Testis (tissue), 3 donors: ENCODE measurements around the gene GALNT8. TPM values are rescaled to one million over a fixed set of nuclear protein-coding genes. Genes with fewer than 3 reads are reported as not detected.

Experiments used
- DNase-seq: peaks from one replicate; pipeline ENCODE4 v3.0.0-alpha.2; 2019
- H3K27ac ChIP-seq, 2 donors: fragments of 200-600 bp; sonication (generic); one replicate each; pipeline ENCODE4 v1.5.1; 2019
- H3K27me3 ChIP-seq: fragments of 200-600 bp; sonication (generic); one replicate; pipeline ENCODE4 v1.5.1; 2019
- H3K36me3 ChIP-seq: fragments of 200-600 bp; sonication (generic); one replicate; pipeline ENCODE4 v1.5.1; 2017; ENCODE audit warnings: low read depth; ENCODE audit errors: missing control alignments
- H3K4me1 ChIP-seq: fragments of 200-600 bp; sonication (generic); one replicate; pipeline ENCODE4 v1.5.1; 2019
- H3K4me3 ChIP-seq, 2 donors: fragments of 200-600 bp; sonication (generic); one replicate each; pipeline ENCODE4 v1.5.1; 2017 to 2019
- H3K9me3 ChIP-seq: fragments of 200-600 bp; sonication (generic); one replicate; pipeline ENCODE4 v1.5.1; 2017
- POLR2A ChIP-seq: fragments of 450-650 bp; IDR thresholded peaks from one replicate; pipeline ENCODE4 v1.6.1; 2017; ENCODE audit warnings: antibody characterized with exemption, mild to moderate bottlenecking, moderate library complexity
- whole genome bisulfite sequencing, 2 donors: methylation state at CpG; one replicate each; pipeline ENCODE4 v1.1.5; 2018; 5-methylcytosine and 5-hydroxymethylcytosine counted together
- intact Hi-C: fragments of 100-400 bp; cut with DNase I; formaldehyde crosslinking; loops from one replicate; pipeline ENCODE4 v1.15.1; 2023; ENCODE audit warnings: low total_unique reads
- polyA plus RNA-seq: library from polyadenylated mRNA; stranded (reverse); fragments of 350-450 nt; fragmentation: Illumina TruSeq; extraction: RNeasy Lipid Tissue Mini Kit (QIAGEN cat#74804); gene quantifications from one replicate; pipeline ENCODE4 v1.2.3, GENCODE V29; 2014; ENCODE audit warnings: low read depth, low replicate concordance; ENCODE audit not compliant: insufficient read depth
- total RNA-seq, 2 donors: library from RNA; depleted of rRNA; stranded (reverse); fragments of >200 nt; gene quantifications; one replicate each; pipeline ENCODE4 v1.2.3, GENCODE V29; 2016
- TF ChIP-seq, protein P1 (sequence below), 3 experiments: fragments of 450-650 bp in 2 of 3; fragments of 200-600 bp in 1 of 3; sonication (generic) in 1 of 3; IDR thresholded peaks; one replicate each; pipeline ENCODE4 v1.5.1; 2016 to 2019; ENCODE audit warnings: antibody characterized with exemption in 3 of 3, mild to moderate bottlenecking in 2 of 3, moderate library complexity in 1 of 3

The GALNT8 gene
- total and polyA plus RNA-seq, 3 donors from 2014 or later: 7.4 to 31.1 (median 16.0) TPM

DNA sequence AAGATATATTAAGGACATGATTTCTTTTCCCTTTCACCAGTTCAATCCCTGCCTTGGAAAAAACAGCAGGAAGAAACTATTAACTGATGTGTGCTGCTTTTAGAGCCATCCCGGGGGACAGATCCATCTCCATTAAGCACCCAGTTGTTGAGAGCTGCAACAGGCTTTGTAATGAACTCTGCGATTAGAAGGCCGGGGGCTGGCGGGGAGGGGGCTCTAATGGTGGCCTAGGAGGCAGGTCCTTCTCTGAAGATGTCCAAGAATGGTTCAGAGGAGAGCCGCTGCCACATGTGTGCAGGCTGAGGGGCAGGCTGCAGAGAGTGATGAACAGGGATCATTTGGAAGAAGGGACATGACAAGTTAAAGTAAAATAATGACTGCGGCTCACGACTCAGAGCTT, 67.8 kb downstream of the GALNT8 start:
- H3K36me3 ChIP-seq: no peaks in the 10 kb centered on the region
- TF ChIP-seq, protein P1, sequence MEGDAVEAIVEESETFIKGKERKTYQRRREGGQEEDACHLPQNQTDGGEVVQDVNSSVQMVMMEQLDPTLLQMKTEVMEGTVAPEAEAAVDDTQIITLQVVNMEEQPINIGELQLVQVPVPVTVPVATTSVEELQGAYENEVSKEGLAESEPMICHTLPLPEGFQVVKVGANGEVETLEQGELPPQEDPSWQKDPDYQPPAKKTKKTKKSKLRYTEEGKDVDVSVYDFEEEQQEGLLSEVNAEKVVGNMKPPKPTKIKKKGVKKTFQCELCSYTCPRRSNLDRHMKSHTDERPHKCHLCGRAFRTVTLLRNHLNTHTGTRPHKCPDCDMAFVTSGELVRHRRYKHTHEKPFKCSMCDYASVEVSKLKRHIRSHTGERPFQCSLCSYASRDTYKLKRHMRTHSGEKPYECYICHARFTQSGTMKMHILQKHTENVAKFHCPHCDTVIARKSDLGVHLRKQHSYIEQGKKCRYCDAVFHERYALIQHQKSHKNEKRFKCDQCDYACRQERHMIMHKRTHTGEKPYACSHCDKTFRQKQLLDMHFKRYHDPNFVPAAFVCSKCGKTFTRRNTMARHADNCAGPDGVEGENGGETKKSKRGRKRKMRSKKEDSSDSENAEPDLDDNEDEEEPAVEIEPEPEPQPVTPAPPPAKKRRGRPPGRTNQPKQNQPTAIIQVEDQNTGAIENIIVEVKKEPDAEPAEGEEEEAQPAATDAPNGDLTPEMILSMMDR (IDR thresholded peaks at IDR 0.05): no peak
- no peak for TF ChIP-seq POLR2A
- H3K4me1 ChIP-seq: no peaks in the 10 kb centered on the region
- 42 to 64% methylated on average over 7 of the region's 7 CpGs for WGBS, 2 donors
- DNase-seq: no peak
- H3K27ac ChIP-seq: no peak overlapping the region
- H3K9me3 ChIP-seq: no peaks in the 10 kb centered on the region
- no peaks in the 10 kb centered on the region for H3K27me3 ChIP-seq
- no peak overlapping the region for H3K4me3 ChIP-seq
- intact Hi-C loops: no loop called here

DNA sequence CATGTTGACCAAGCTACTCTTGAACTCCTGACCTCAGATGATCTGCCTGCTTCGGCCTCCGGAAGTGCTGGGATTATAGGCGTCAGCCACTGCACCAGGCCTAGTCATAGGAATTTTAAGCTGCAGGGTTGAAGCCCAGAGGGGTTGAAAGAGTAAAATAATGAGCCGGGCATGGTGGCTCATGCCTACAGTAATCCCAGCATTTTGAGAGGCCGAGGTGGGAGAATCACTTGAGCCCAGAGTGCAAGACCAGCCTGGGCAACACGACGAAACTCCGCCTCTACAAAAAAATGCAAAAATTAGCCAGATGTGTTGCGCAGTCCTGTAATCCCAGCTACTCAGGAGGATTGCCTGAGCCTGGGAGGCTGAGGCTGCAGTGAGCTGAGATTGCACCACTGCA, 69.6 kb downstream of the GALNT8 start:
- H3K27ac ChIP-seq: no peak overlapping the region
- whole genome bisulfite sequencing, 2 donors: 89 to 91% methylated on average over 9 of the region's 9 CpGs
- intact Hi-C loops: no loop called here
- no peaks in the 10 kb centered on the region for H3K9me3 ChIP-seq
- TF ChIP-seq POLR2A: no peak
- TF ChIP-seq, protein P1 (IDR thresholded peaks at IDR 0.05): no peak
- DNase-seq: no peak
- no peaks in the 10 kb centered on the region for H3K27me3 ChIP-seq
- H3K4me1 ChIP-seq: no peaks in the 10 kb centered on the region
- no peak overlapping the region for H3K4me3 ChIP-seq
- H3K36me3 ChIP-seq: no peaks in the 10 kb centered on the region

DNA sequence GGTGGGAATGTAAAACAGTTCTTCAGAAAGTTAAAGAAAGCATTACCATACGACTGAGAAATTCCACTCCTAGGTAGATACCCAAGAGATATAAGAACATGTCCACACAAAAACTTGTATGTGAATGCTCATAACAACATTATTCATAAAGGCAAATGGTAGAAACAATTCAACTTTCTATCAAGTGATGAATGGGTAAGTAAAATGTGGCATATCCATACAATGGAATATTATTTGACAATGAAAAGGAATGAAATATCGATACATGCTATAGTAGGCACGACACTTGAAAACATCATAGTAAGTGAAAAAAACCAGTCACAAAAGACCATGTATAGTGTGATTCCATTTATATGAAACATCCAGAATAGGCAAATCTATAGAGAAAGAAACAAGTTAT, 71.3 kb downstream of the GALNT8 start:
- DNase-seq: no peak

DNA sequence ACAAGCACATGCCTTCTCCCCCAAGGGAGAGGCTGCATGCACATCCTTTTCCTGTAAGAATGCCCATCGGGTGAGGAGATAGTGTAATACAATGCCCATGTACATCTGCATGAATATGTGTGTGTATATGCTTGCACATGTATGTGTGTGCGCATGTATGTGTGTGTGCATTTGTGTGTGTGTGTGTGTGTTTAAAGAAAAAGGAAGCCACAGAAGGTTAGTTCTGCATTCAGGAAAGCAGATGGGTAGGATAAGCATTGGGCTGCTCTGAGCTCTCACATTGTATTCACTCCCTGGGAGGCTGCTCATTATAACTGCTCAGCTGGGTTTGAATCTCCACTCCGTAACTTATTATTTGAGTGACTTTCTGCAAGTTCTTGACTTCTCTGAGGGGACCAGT, 74.3 kb downstream of the GALNT8 start:
- Histone ChIP-seq H3K9me3 (no peaks in the 10 kb centered on the region), H3K4me3 (no peak overlapping the region), H3K36me3 (no peaks in the 10 kb centered on the region), H3K4me1 (no peaks in the 10 kb centered on the region), H3K27me3 (no peaks in the 10 kb centered on the region), H3K27ac (no peak overlapping the region)
- intact Hi-C loops: no loop called here
- no peak for TF ChIP-seq POLR2A
- TF ChIP-seq, protein P1 (IDR thresholded peaks at IDR 0.05): no peak
- 88% methylated on average over 3 of the region's 3 CpGs for WGBS, 2 donors
- DNase-seq: no peak

More for the DNA sequence above, 71.3 kb downstream of the GALNT8 start:
- Histone ChIP-seq H3K9me3 (no peaks in the 10 kb centered on the region), H3K36me3 (no peaks in the 10 kb centered on the region), H3K27me3 (no peaks in the 10 kb centered on the region), H3K4me3 (no peak overlapping the region), H3K4me1 (no peaks in the 10 kb centered on the region), H3K27ac (no peak overlapping the region)
- WGBS, 2 donors: 96% methylated on average over 3 of the region's 3 CpGs
- intact Hi-C loops: no loop called here
- TF ChIP-seq, protein P1 (IDR thresholded peaks at IDR 0.05): no peak
- TF ChIP-seq POLR2A: no peak

DNA sequence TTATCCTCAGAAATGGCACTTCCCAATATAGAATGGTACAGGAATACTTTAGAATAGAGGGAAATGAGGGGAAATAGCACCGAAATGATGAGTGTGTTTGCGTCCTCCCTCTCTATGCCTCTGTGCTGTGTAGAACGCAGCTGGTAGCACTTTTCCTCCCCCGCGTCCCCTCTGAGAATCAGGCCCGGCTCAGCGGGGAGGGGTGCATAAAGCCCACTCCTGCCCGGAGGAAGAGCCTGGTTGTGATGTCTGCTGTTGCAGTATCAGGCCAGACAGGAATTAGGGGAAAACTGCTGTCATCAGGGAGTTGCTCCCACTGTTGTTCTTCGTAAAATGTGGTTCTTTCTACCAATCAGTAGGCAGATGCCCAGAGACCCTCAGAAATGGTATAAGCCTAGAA, 76.0 kb downstream of the GALNT8 start:
- intact Hi-C loops: no loop called here
- Histone ChIP-seq H3K4me3 (no peak overlapping the region), H3K27me3 (no peaks in the 10 kb centered on the region), H3K27ac (no peak overlapping the region), H3K36me3 (no peaks in the 10 kb centered on the region), H3K9me3 (no peaks in the 10 kb centered on the region), H3K4me1 (no peaks in the 10 kb centered on the region)
- TF ChIP-seq, protein P1 (IDR thresholded peaks at IDR 0.05): no peak
- no peak for TF ChIP-seq POLR2A
- 33 to 48% methylated on average over 8 to 9 of the region's 9 CpGs for WGBS, 2 donors
- DNase-seq: no peak
